HG02840 (cell line): ENCODE measurements around the gene CDC42EP2.

Experiments used
- ATAC-seq: cut with Tn5 transposase; IDR thresholded peaks from one replicate; pipeline ENCODE4 v1.9.1; 2021; ENCODE audit warnings: mild to moderate bottlenecking, moderate library complexity, moderate number of reproducible peaks; ENCODE audit not compliant: unreplicated experiment, low FRiP score

Gene CDC42EP2

DNA sequence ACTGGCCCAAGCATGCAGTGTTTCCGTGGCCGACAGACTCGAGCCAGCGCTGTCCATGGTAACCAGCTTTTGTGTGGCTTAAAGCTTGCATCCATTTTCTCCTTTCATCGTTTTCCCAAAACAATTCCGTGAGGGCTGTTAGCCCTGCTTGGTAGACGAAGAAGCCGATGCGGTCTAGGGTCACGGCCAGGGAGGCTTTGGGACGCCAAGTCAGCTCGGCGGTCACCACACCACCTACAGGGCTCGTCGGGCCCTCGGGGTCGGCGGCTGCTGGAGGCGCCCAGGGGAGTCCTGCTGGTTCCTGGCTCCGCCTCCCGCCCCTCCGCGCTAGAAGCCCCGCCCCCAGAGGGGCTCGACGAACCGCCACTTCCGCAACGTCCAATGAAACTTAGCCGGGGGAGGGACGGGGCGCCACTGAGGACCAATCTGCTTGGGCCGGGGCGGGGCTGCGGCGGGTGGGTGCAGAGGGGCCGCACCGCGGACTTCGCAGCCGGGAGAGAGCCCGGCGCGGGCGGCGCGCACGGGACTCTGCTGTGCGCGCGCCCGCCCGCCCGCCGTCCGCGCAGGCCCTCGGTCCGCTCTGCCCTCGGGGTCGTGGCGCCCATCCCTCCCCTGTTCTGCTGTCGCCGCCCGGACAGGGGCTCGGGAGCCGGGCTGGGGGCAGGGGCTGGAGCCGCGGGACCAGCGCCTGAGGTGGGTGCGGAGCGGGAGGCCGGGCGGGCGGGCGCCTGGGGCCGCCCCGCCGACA lies 39.8 kb downstream of the CDC42EP2 start, which contains the start of gene TIGD3:
TIGD3 (plus strand) TSS at position 487 of the 748 bp plus-strand sequence. CDS start 1,058 bp downstream, outside the sequence.
- peak; percentile 92 for ATAC-seq

DNA sequence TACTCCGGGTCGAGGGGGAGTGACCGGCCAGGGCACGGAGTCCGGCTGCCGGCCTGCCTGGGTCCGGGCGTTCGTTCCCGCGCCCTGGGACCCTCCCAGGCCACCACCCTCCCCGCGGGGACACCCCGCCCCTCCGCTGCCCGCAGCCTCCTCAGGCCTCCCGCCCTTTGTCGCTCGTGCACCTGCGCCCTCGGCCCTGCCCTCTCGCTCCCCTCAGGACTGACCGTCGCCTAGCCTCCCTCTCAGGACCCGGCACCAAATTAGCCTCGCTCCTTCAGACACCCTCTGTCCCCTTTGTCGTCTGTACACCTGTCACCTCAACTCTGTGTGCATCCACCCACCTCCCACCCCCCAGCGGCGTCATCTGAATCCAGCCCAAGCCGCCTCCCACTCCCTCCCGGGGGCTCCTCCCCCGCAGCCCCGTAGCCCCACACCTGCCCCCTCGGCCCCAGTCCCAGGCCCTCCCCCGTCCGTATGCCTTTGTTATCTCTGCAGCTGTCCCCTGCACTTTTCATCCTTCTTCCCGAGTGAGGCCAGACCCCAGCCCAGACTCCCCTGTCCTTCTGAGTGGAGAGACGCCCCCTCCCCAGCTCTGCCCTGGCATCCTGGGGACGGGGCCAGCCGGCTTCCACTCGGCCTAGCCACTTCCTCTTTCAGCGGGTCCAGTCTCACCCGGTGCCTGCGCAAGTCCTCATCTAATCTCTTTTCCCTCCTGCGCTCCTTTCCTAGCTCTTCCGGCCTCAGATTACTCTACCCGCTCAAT lies 40.5 kb downstream of the CDC42EP2 start:
- peak; percentile 30 for ATAC-seq

DNA sequence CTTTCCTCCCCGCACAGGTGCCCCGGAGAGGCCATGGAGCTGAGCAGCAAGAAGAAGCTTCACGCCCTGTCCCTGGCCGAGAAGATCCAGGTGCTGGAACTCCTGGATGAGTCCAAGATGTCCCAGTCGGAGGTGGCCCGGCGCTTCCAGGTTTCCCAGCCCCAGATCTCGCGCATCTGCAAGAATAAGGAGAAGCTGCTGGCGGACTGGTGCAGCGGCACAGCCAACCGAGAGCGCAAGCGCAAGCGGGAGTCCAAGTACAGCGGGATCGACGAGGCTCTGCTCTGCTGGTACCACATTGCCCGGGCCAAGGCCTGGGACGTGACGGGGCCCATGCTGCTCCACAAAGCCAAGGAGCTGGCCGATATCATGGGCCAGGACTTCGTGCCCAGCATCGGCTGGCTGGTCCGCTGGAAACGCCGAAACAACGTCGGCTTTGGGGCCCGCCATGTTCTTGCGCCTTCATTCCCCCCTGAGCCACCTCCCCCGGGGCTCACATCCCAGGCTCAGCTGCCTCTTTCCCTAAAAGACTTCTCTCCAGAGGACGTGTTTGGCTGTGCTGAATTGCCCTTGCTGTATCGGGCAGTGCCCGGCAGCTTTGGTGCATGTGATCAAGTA lies 41.2 kb downstream of the CDC42EP2 start:
- ATAC-seq, result no peak

DNA sequence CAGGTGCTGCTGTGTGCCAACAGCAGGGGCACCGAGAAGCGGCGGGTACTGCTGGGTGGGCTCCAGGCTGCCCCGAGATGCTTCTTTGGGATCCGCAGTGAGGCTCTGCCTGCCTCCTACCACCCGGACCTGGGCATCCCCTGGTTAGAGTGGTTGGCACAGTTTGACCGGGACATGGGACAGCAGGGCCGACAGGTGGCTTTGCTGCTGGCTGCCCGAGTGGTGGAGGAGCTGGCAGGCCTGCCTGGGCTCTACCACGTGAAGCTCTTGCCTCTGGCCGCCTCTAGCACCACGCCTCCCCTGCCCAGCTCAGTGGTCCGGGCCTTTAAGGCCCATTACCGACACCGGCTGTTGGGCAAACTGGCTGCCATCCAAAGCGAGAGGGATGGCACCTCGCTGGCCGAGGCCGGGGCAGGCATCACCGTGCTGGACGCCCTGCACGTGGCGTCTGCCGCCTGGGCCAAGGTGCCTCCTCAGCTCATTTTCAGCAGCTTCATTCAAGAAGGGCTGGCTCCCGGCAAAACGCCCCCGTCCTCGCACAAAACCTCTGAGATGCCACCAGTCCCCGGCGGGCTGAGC lies 41.8 kb downstream of the CDC42EP2 start:
- ATAC-seq, result no peak

DNA sequence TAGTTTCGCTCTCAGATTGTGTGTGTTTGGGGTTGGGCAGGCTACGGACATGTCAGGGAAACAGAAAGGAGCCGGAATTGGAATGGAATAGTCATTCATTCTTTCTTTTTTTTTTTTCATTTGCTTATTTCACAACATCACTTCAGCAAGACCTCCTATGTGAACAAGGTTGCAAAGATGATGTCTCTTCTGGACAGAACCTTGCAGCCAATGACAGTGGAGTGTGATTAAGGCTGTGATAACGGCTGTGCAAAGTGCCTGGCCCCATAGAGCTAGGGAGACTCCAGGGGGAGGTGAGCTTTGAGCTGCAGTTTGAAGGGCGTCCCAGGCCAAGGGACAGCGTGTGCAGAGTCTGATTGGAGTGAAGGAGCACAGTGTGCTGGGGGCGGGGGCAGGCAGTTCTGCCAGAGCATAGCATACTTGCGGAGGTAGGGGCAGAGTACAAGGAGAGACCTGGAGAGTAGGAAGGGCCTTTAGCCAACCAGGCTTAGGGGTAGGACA lies 43.2 kb downstream of the CDC42EP2 start:
- ATAC-seq, result no peak

DNA sequence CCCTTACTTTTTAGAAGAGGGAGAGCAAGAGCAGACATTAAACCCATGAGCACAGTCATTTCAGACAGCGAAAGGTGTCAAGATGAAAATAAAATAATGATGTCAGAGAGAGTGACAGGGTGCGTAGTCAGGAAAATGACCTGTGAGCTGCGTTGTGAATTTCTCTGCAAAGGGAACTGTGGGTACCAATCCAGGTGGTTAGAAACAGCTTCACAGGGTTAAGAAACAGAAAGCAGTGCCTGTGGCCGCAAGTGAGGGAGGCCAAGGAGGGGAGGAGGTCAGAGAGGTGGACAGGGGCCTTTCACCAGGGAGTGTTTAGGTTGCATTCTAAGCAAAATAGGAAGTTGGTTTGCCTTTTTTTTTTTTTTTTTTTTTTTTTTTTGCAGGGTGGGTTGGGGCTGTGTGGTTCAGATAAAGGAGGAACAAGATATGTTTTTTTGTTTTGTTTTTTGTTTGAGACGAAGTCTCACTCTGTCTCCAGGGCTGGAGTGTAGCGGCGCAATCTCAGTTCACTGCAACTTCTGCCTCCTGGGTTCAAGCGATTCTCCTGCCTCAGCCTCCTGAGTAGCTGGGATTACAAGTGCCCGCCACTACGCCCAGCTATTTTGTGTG lies 47.8 kb downstream of the CDC42EP2 start:
- ATAC-seq, result no peak

DNA sequence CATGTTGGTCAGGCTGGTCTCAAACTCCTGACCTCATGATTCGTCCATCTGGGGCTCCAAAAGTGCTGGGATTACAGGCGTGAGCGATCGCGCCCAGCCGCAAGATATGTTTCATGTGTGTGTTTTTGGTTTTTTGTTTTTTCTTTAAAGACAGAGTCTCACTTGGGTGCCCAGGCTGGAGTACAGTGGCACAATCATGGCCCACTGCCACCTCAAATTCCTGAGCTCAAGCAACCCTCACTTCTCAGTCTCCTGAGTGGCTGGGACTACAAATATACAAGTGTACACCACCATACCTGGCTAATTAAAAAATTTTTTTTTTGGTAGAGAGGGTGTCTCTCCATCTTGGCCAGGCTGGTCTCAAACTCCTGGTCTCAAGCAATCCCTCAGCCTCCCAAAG lies 48.3 kb downstream of the CDC42EP2 start:
- no peak for ATAC-seq

DNA sequence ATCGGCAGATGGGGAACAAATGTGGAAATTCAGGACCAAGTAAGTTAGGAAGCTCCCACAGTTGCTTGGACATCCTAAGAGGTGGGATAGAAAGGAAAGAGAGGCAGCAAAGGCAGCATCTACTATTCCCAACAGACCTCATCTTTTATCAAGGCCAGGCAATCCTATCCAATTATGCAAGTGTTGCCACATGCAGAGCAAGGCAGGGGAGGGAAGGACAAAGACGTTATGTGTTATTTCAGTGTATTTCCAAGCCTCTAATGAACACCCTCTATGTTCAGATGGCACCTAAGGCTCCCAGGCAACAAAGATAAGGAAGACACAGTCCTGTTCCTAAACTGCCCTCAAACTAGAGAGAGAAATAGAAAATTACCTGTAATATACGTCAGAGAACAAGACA lies 49.1 kb downstream of the CDC42EP2 start:
- no peak for ATAC-seq

DNA sequence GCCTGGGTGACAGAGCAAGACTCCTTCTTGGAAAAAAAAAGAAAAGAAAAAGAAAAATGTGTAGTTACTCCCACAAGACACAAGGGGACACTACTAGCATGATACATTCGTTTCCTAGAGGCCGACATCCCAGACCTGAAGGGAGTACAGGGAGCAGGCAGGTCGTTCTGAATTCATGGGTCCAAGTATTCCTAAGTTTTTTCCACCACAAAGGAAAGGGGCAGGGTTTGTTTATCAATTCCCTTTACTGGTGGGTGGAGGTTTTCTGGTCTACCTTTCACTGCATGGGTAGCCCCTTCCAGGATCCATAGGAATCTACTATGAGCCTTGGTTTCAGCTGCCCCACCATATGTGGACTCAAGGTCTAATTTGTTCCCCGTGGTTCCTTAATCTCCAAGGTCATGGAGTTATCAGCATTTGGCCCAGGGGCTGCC lies 51.7 kb downstream of the CDC42EP2 start:
- no peak for ATAC-seq

DNA sequence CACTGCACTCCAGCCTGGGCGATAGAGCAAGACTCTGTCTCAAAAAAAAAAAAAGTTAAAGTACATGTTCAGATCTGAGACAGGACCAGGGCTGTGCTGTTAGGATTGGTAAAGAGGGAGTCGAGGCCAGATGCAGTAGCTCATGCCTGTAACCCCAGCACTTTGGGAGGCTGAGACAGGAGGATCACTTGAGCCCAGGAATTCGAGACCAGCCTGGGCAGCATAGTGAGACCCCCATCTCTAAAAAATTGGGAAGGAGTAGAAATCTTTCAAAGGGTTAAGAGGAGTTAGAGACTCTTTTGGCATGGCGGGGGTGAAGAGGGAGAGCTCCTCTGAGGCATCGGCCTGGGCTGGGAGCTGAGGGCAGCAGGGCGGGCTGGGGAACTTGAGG lies 56.0 kb downstream of the CDC42EP2 start:
- no peak for ATAC-seq
